ENCODE measurements around the gene KAZALD1. TPM values are rescaled to one million over a fixed set of nuclear protein-coding genes. Genes with fewer than 3 reads are reported as not detected.

The KAZALD1 gene
- total RNA-seq, 2 experiments from 2014 or later = 0.35 to 0.53 TPM

DNA sequence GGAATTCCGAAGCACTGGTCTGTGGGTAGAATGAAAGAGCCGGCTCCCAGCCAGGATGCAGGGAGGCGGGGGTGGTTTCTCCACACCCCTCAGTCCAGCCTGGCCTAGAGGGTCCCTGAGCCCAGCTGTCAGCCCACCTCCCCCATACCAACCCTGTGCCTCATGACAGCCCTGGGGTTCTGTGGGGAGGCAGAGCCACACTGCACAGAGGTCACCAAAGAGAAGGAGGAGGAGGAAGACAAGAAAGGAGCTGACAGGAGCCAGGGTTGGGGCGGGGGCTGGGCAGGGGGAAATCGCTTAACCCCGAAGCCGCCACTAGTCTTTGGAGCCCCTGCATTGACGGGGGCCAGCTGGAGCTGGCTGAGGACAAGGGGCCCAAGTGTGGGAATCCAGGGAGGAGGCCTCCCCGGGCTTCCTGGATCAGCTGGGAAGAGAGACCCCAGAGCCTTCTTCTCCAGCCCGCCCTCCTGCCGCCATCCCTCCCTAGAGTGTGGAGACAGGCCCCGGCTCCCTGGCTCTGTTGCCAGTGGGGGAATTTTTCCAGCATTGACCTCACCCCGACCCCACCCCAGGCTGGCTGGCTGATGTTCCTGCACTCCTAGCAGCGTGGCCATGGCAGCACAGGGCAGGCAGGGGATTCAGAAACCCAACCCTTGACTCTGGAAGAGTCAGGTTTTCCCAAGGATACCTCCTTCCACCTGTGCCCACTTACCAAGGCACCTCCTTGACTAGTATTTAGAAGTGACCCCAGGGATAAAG, 32.5 kb downstream of the KAZALD1 start:
- POLR2A ChIA-PET = interaction anchor here (1.7 to 2.6 kb wide), 2 partner anchors 34 to 48 kb away, joined by 4 to 12 read pairs; no protein-coding TSS in a partner anchor
- CTCF ChIA-PET = interaction anchor here (1.1 to 13.2 kb wide), 5 partner anchors 19 to 163 kb away, joined by 3 to 307 read pairs (median 5); no protein-coding TSS in a partner anchor
- H3K4me1 Mint-ChIP-seq = no peaks in the 10 kb centered on the region
- no peak overlapping the region for H3K27ac Mint-ChIP-seq
- H3K4me3 Mint-ChIP-seq = no peak overlapping the region
- peaks cover 17% of the 10 kb centered on the region for H3K27me3 Mint-ChIP-seq
- no peaks in the 10 kb centered on the region for H3K36me3 Mint-ChIP-seq (ENCODE audit: low read depth)
- no peak for DNase-seq
- no peaks in the 10 kb centered on the region for H3K9me3 Mint-ChIP-seq

DNA sequence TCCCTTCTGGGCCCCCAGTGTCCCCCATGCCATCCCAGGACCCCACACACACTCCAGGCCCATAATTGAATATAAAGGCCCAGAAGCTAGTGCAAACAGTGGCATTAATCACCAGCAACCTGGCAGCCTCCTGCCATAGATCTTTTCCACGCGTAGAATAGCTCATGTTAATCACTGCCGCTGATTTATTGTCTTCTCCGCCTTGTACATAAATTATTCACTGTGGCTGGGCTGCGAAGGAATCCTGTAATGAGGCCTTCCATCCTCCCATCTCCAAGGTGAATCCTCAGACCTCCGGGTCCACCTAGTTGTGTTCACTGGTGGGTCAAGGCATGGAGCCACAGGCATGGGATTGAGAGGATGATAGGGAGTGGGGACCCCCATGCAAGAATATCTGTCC, 33.2 kb downstream of the KAZALD1 start:
- no peaks in the 10 kb centered on the region for H3K9me3 Mint-ChIP-seq
- H3K27ac Mint-ChIP-seq = no peak overlapping the region
- H3K4me3 Mint-ChIP-seq = no peak overlapping the region
- H3K27me3 Mint-ChIP-seq = peaks cover 24% of the 10 kb centered on the region
- H3K4me1 Mint-ChIP-seq = no peaks in the 10 kb centered on the region
- no peak for DNase-seq
- CTCF ChIA-PET = interaction anchor here (0.7 to 13.2 kb wide), 23 partner anchors 8 to 475 kb away, joined by 3 to 307 read pairs (median 5); no protein-coding TSS in a partner anchor
- no peaks in the 10 kb centered on the region for H3K36me3 Mint-ChIP-seq (ENCODE audit: low read depth)
- POLR2A ChIA-PET = interaction anchor here (1.3 to 2.6 kb wide), 3 partner anchors 33 to 47 kb away, joined by 3 to 12 read pairs (median 4); partner anchors contain the start of gene KAZALD1

GRCh38 chr10:101095550-101096213, 33.9 kb downstream of the KAZALD1 start:
- no peaks in the 10 kb centered on the region for H3K9me3 Mint-ChIP-seq
- peak; percentile 78 for DNase-seq
- no peaks in the 10 kb centered on the region for H3K4me1 Mint-ChIP-seq
- POLR2A ChIA-PET = interaction anchor here (1.3 to 2.6 kb wide), 3 partner anchors 34 to 46 kb away, joined by 3 to 12 read pairs (median 4); partner anchors contain the start of gene KAZALD1
- H3K4me3 Mint-ChIP-seq = no peak overlapping the region
- no peak overlapping the region for H3K27ac Mint-ChIP-seq
- H3K36me3 Mint-ChIP-seq (ENCODE audit: low read depth) = no peaks in the 10 kb centered on the region
- CTCF ChIA-PET = interaction anchor here (0.7 to 13.2 kb wide), 26 partner anchors 9 to 474 kb away, joined by 3 to 307 read pairs (median 4); no protein-coding TSS in a partner anchor
- peaks cover 21% of the 10 kb centered on the region for H3K27me3 Mint-ChIP-seq

GRCh38 chr10:101096378-101096777, 34.6 kb downstream of the KAZALD1 start:
- H3K4me1 Mint-ChIP-seq = no peaks in the 10 kb centered on the region
- POLR2A ChIA-PET = interaction anchor here (2.6 kb wide), 1 partner anchor 46 kb away, joined by 12 read pairs; no protein-coding TSS in a partner anchor
- DNase-seq = no peak
- no peak overlapping the region for H3K27ac Mint-ChIP-seq
- no peak overlapping the region for H3K4me3 Mint-ChIP-seq
- no peaks in the 10 kb centered on the region for H3K9me3 Mint-ChIP-seq
- H3K36me3 Mint-ChIP-seq (ENCODE audit: low read depth) = no peaks in the 10 kb centered on the region
- H3K27me3 Mint-ChIP-seq = peaks cover 20% of the 10 kb centered on the region
- CTCF ChIA-PET = interaction anchor here (0.8 to 13.2 kb wide), 12 partner anchors 10 to 139 kb away, joined by 4 to 307 read pairs (median 6); no protein-coding TSS in a partner anchor

DNA sequence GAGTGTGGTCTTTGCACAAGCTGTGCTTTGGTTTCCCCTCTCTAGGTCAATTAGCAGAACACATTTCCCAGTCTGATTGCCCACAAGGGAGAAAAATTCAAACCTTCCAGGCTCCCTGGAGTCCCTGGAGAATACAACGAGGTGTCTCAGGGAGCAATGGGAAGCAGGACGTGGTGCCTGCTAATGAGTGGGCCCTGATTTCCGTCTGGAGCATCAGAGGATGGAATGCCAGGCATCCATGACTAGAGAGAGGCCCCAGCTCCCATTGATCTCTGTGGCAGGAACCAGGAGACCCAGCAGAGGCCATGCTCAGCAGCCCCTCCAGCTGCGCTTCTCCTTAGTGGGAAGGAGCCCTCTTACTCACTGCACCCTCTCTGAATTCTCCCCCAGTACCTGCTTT, 36.1 kb downstream of the KAZALD1 start:
- Mint-ChIP-seq H3K4me1 (no peaks in the 10 kb centered on the region), H3K36me3 (ENCODE audit: low read depth) (no peaks in the 10 kb centered on the region), H3K4me3 (no peak overlapping the region), H3K27me3 (peaks cover 26% of the 10 kb centered on the region), H3K9me3 (no peaks in the 10 kb centered on the region), H3K27ac (no peak overlapping the region)
- DNase-seq = no peak
- ChIA-PET POLR2A (interaction anchor here (1.5 kb wide), 1 partner anchor 44 kb away, joined by 3 read pairs; no protein-coding TSS in a partner anchor), CTCF (interaction anchor here (1.3 to 13.2 kb wide), 3 partner anchors 11 to 43 kb away, joined by 3 to 307 read pairs (median 21); no protein-coding TSS in a partner anchor)

DNA sequence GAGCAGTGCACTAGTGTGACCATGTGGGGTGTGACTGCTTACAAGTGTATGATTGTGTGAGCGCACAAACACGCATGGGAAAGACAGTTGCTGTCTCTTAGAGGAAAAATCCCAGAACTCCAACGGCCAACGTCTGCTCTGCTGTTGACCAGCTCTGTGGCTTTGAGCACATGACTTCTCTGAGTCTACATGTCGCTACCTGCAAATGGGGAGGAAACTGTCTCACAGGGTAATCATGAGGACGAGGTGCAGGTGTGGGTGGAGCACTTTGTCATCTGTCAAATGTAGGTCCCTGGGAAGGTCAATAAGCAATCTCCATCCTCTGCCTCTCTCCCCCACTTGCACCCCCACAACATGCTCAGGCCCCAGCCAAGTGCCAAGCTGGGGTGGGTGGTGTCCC, 38.1 kb downstream of the KAZALD1 start:
- H3K4me3 Mint-ChIP-seq = no peak overlapping the region
- H3K36me3 Mint-ChIP-seq (ENCODE audit: low read depth) = no peaks in the 10 kb centered on the region
- CTCF ChIA-PET = interaction anchor here (13.2 kb wide), 1 partner anchor 41 kb away, joined by 307 read pairs; no protein-coding TSS in a partner anchor
- POLR2A ChIA-PET = no interaction called here
- H3K27ac Mint-ChIP-seq = no peak overlapping the region
- no peaks in the 10 kb centered on the region for H3K4me1 Mint-ChIP-seq
- DNase-seq = no peak
- H3K9me3 Mint-ChIP-seq = no peaks in the 10 kb centered on the region
- peaks cover 37% of the 10 kb centered on the region for H3K27me3 Mint-ChIP-seq

- H3K4me3 Mint-ChIP-seq = no peak overlapping the region
- no peak overlapping the region for H3K27ac Mint-ChIP-seq
- H3K4me1 Mint-ChIP-seq = no peaks in the 10 kb centered on the region
- ChIA-PET POLR2A (no interaction called here), CTCF (interaction anchor here (1.0 to 13.2 kb wide), 3 partner anchors 40 to 85 kb away, joined by 3 to 307 read pairs (median 3); no protein-coding TSS in a partner anchor)
- H3K9me3 Mint-ChIP-seq = no peaks in the 10 kb centered on the region
- peaks cover 34% of the 10 kb centered on the region for H3K27me3 Mint-ChIP-seq
- no peak for DNase-seq
- H3K36me3 Mint-ChIP-seq (ENCODE audit: low read depth) = no peaks in the 10 kb centered on the region
Observed at GRCh38 chr10:101101372-101101881, 39.6 kb downstream of the KAZALD1 start.

DNA sequence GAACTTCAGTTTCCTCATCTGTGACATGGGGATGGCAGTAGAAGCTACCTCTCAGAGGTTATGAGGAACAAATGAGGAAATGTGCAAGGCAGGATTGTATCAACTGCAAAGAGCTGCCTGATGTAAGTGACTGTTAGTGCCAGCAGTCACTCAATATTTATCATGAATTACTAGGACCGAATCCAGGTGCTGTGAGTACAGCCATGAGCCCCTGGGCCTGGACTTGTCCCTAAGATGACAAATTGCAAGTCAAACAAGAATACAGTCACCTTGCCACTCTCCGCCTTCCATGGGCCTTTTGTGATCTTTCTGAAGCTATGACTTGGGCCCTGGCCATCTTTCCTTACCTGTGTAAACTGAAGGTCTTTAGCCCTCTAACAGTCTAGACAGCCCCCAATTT, 41.6 kb downstream of the KAZALD1 start:
- Mint-ChIP-seq H3K4me1 (no peaks in the 10 kb centered on the region), H3K27me3 (peaks cover 43% of the 10 kb centered on the region), H3K4me3 (no peak overlapping the region), H3K9me3 (no peaks in the 10 kb centered on the region), H3K36me3 (ENCODE audit: low read depth) (no peaks in the 10 kb centered on the region), H3K27ac (no peak overlapping the region)
- no peak for DNase-seq
- ChIA-PET CTCF (interaction anchor here (13.2 kb wide), 1 partner anchor 38 kb away, joined by 307 read pairs; no protein-coding TSS in a partner anchor), POLR2A (no interaction called here)

DNA sequence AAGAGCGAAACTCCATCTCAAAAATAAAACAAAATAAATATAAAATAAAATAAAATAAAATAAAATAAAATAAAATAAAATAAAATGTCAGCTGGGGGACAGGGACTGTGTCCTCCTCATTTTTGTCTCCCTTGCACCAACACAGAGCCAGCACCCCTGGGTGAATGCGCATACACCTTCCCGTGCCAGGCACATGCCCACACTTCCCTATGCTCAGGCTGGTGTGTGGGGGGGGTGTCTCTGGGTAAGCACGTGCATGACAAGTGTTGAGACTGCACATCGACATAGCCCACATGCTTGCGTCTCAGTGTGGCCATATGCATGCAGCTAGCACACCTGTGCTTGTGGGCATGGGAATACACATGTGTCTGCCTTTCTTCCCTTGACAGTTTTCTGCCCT, 44.6 kb downstream of the KAZALD1 start:
- no peaks in the 10 kb centered on the region for H3K36me3 Mint-ChIP-seq (ENCODE audit: low read depth)
- H3K27me3 Mint-ChIP-seq = peaks cover 36% of the 10 kb centered on the region
- ChIA-PET POLR2A (no interaction called here), CTCF (interaction anchor here (1.7 to 3.5 kb wide), 2 partner anchors 11 to 36 kb away, joined by 6 to 14 read pairs; no protein-coding TSS in a partner anchor)
- H3K4me1 Mint-ChIP-seq = no peaks in the 10 kb centered on the region
- H3K9me3 Mint-ChIP-seq = no peaks in the 10 kb centered on the region
- no peak for DNase-seq
- no peak overlapping the region for H3K27ac Mint-ChIP-seq
- H3K4me3 Mint-ChIP-seq = no peak overlapping the region

DNA sequence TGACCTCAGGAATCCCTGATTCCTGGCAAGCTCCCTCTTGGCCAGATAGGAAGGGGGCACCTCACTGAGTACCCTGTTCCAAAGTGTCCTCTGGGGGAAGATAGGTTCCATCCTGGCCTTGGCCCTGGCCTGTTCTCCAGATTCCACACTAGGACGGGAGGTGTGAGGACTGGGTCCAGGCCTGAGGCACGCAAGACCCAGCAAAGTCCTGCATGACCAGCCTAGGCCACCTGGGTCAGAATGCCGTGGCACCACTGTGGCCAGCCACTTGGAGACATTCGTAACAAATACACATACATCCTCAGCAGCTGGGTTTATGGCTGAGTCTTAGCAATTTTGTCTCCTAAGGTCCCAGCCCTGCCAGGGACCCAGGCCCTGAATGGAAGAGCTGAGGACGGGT, 46.0 kb downstream of the KAZALD1 start:
- ChIA-PET CTCF (interaction anchor here (1.7 to 3.5 kb wide), 2 partner anchors 12 to 34 kb away, joined by 6 to 14 read pairs; no protein-coding TSS in a partner anchor), POLR2A (interaction anchor here (1.4 kb wide), 1 partner anchor 15 kb away, joined by 5 read pairs; no protein-coding TSS in a partner anchor)
- H3K27ac Mint-ChIP-seq = no peak overlapping the region
- H3K9me3 Mint-ChIP-seq = no peaks in the 10 kb centered on the region
- no peak overlapping the region for H3K4me3 Mint-ChIP-seq
- DNase-seq = no peak
- H3K36me3 Mint-ChIP-seq (ENCODE audit: low read depth) = no peaks in the 10 kb centered on the region
- H3K4me1 Mint-ChIP-seq = no peaks in the 10 kb centered on the region
- peaks cover 33% of the 10 kb centered on the region for H3K27me3 Mint-ChIP-seq

DNA sequence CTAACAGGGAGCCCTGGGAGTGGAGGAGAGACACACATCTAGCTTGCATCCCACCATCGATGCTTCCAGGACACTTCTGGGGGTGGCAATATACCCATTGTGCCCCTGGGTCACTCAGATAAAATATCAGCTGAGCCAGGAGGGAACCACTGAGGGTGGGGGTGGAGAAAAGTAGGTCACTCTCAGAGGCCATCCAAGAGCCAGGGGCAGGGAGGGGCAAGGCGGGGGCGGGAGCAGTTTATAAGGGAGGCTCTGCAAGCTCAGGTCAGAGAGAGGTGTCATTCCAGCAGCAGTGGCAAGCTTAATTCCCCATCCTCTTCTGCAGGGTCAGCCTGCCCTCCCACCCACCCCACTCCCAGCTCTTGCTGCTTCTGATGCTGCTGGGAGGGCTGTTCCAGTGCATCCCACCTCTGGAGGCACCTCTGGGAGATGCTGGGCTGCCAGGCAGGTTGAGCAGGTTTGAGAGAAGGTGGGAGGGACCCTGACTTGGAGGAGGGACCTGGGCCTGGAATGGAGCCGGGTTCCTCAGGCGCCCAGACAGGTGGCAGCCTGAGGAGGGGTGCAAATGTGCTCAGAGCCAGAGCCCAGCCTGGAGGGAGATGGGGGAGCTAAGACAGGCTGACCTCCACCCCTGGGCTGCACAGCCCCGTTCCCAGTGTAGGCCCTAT, 49.2 kb downstream of the KAZALD1 start:
- CTCF ChIA-PET = no interaction called here
- no peak overlapping the region for H3K4me3 Mint-ChIP-seq
- DNase-seq = no peak
- no peaks in the 10 kb centered on the region for H3K9me3 Mint-ChIP-seq
- peaks cover 40% of the 10 kb centered on the region for H3K27me3 Mint-ChIP-seq
- H3K36me3 Mint-ChIP-seq (ENCODE audit: low read depth) = no peaks in the 10 kb centered on the region
- H3K4me1 Mint-ChIP-seq = no peaks in the 10 kb centered on the region
- no peak overlapping the region for H3K27ac Mint-ChIP-seq
- POLR2A ChIA-PET = no interaction called here

DNA sequence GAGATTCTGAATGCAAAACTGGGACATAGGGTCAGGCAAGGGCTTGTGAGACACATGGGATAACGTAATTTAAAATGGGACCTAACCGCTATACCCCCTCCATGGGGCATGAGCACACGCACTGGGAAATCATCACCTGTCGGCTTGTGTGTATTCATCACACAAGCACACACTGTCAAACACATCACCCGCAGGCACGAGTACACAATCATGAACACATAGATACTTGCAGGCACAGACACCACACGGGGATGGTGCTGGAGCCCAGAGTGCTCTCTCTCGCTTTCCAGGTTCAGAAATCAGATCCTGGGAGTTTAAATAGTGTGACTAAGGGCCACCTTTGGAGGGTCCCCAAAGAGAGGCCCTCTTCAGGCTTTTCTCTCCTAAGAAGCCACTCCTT, 49.8 kb downstream of the KAZALD1 start:
- Mint-ChIP-seq H3K27ac (no peak overlapping the region), H3K9me3 (no peaks in the 10 kb centered on the region), H3K27me3 (peaks cover 40% of the 10 kb centered on the region), H3K4me3 (no peak overlapping the region), H3K36me3 (ENCODE audit: low read depth) (no peaks in the 10 kb centered on the region), H3K4me1 (no peaks in the 10 kb centered on the region)
- CTCF ChIA-PET = no interaction called here
- POLR2A ChIA-PET = no interaction called here
- DNase-seq = no peak

All from activated CD4-positive, alpha-beta memory T cell treated with anti-CD3 and anti-CD28 coated beads, Interleukin-2, amount 10 ng/mL, durations not matched to agents 7 days and 5 days (primary cell).